ENCODE results near the gene ZNF668.

ZNF668 gene

GRCh38 chr16:31081428-31082351 is 7.7 kb upstream of the ZNF668 start:
- in situ Hi-C loops (cut with MboI; ENCODE audit: low sequenced_read_pairs), result no loop called here

- in situ Hi-C loops (cut with MboI; ENCODE audit: low sequenced_read_pairs), result no loop called here
These were observed 6.8 kb upstream of the ZNF668 start for GRCh38 chr16:31080756-31081419.

- in situ Hi-C loops (cut with MboI; ENCODE audit: low sequenced_read_pairs), result no loop called here
These were observed 6.1 kb upstream of the ZNF668 start for GRCh38 chr16:31080035-31080629.

- in situ Hi-C loops (cut with MboI; ENCODE audit: low sequenced_read_pairs), result no loop called here
These were observed 5.4 kb upstream of the ZNF668 start for GRCh38 chr16:31079342-31079944.

- in situ Hi-C loops (cut with MboI; ENCODE audit: low sequenced_read_pairs), result no loop called here
These were observed 4.7 kb upstream of the ZNF668 start for GRCh38 chr16:31078597-31079341.

- in situ Hi-C loops (cut with MboI; ENCODE audit: low sequenced_read_pairs), result no loop called here
These were observed 3.8 kb upstream of the ZNF668 start for GRCh38 chr16:31077592-31078396.

- in situ Hi-C loops (cut with MboI; ENCODE audit: low sequenced_read_pairs), result no loop called here
These were observed 3.0 kb upstream of the ZNF668 start for GRCh38 chr16:31077024-31077423.

- in situ Hi-C loops (cut with MboI; ENCODE audit: low sequenced_read_pairs), result no loop called here
These were observed 2.3 kb upstream of the ZNF668 start for GRCh38 chr16:31076319-31076718.

- in situ Hi-C loops (cut with MboI; ENCODE audit: low sequenced_read_pairs), result no loop called here
These were observed 759 bp upstream of the ZNF668 start for GRCh38 chr16:31074814-31075183.

GRCh38 chr16:31073142-31073969 is 684 bp downstream of the ZNF668 start:
- in situ Hi-C loops (cut with MboI; ENCODE audit: low sequenced_read_pairs), result no loop called here

GRCh38 chr16:31072540-31073141 is 1.4 kb downstream of the ZNF668 start:
- in situ Hi-C loops (cut with MboI; ENCODE audit: low sequenced_read_pairs), result no loop called here

- in situ Hi-C loops (cut with MboI; ENCODE audit: low sequenced_read_pairs), result no loop called here
These were observed 2.2 kb downstream of the ZNF668 start for GRCh38 chr16:31071861-31072260.

- in situ Hi-C loops (cut with MboI; ENCODE audit: low sequenced_read_pairs), result no loop called here
These were observed 6.7 kb downstream of the ZNF668 start for GRCh38 chr16:31067342-31067741.

- in situ Hi-C loops (cut with MboI; ENCODE audit: low sequenced_read_pairs), result no loop called here
These were observed 9.1 kb downstream of the ZNF668 start for GRCh38 chr16:31064882-31065461.

- in situ Hi-C loops (cut with MboI; ENCODE audit: low sequenced_read_pairs), result no loop called here
These were observed 10.0 kb downstream of the ZNF668 start for GRCh38 chr16:31063843-31064611.

GRCh38 chr16:31063495-31063842 is 10.6 kb downstream of the ZNF668 start:
- in situ Hi-C loops (cut with MboI; ENCODE audit: low sequenced_read_pairs), result no loop called here

GRCh38 chr16:31061813-31062440 is 12.1 kb downstream of the ZNF668 start:
- in situ Hi-C loops (cut with MboI; ENCODE audit: low sequenced_read_pairs), result no loop called here
